GM12875 (cell line): ENCODE measurements around the gene NEU2.

Source experiments
- H3K4me3 ChIP-seq: one replicate; pipeline ENCODE4 v1.5.1; 2011; ENCODE audit warnings: low read depth, low read length, control low read depth
- TF ChIP-seq, protein P1 (sequence below): IDR thresholded peaks from 2 replicates; pipeline ENCODE4 v1.5.1; 2011; ENCODE audit warnings: low read depth, mild to moderate bottlenecking, control low read depth, inconsistent platforms, low read length, moderate library complexity, borderline replicate concordance; ENCODE audit not compliant: insufficient read depth

The NEU2 gene

DNA sequence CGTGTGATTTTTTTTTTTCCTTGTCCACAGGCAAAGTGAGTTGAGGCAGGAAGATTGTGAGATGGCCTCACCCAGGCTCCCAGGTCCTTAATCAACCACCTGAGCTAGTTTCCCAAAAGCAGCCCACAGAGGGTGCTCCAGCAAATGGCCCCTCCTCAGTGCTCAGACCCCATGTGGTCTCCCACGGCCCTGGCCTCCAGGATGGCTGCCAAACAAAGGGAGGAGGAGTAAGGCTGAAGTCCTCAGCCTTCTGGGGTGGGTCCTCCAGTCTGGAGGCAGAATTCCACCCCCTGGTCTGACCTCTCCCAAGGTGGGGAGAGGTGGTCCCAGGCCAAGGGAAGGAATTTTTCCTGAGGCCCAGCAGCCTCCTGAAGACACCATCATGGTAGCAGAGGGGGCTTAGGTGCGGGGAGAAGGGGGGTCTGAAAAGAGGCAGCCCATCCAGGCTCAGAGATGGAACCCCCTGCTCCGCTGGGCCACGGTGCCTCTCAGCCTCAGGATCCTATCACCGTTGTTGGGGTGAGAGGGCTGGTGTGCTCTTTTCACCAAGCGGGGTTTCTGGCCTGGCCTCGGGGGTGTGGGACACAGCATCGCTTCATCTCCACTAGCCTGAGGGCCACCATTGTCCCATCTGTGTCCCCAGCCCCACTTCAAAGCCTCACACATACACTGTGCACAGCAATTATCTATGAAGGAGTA lies 21.8 kb upstream of the NEU2 start:
- no peak overlapping the region for H3K4me3 ChIP-seq
- TF ChIP-seq, protein P1, sequence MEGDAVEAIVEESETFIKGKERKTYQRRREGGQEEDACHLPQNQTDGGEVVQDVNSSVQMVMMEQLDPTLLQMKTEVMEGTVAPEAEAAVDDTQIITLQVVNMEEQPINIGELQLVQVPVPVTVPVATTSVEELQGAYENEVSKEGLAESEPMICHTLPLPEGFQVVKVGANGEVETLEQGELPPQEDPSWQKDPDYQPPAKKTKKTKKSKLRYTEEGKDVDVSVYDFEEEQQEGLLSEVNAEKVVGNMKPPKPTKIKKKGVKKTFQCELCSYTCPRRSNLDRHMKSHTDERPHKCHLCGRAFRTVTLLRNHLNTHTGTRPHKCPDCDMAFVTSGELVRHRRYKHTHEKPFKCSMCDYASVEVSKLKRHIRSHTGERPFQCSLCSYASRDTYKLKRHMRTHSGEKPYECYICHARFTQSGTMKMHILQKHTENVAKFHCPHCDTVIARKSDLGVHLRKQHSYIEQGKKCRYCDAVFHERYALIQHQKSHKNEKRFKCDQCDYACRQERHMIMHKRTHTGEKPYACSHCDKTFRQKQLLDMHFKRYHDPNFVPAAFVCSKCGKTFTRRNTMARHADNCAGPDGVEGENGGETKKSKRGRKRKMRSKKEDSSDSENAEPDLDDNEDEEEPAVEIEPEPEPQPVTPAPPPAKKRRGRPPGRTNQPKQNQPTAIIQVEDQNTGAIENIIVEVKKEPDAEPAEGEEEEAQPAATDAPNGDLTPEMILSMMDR, result no peak

DNA sequence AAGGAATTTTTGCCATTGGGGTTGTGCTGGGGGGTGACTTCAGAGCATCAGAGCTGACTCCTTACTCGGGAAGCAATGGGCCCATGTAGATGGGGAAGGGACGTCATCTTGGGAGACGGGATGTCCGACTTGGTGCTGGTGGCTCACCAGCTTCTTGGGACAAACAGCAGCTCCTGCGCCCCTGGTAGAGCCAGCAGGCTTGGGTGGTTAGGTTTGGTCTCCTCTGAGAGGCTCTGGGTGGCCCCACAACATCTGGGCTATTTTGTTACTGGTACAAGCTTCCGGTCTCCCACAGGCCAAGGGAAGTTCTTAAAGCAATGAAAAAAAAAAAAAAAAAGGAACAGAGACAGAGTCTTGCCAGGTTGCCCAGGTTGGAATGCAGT lies 21.2 kb upstream of the NEU2 start:
- H3K4me3 ChIP-seq, result no peak overlapping the region
- TF ChIP-seq, protein P1, result no peak

DNA sequence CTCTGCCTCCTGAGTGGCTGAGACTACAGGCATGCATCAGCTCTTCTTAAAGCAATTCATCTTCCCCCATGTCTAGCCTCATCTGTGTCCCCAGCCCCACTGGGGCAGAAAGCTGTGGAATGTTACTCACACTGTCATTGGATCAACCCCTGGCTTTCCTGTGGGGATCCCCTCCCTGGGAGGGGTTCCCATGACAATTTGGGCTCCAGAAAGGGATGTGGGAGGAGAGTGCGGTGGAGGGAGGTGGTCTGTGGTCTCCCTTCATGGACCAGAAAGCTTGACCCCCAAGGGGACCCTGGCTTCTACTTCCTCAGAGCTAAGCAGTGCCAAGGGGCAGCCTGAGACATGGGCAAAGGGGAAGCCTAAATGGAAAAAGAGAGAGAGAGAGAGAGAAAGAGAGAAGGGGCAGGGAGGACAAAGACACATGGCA lies 20.8 kb upstream of the NEU2 start:
- H3K4me3 ChIP-seq, result no peak overlapping the region
- TF ChIP-seq, protein P1, result no peak

DNA sequence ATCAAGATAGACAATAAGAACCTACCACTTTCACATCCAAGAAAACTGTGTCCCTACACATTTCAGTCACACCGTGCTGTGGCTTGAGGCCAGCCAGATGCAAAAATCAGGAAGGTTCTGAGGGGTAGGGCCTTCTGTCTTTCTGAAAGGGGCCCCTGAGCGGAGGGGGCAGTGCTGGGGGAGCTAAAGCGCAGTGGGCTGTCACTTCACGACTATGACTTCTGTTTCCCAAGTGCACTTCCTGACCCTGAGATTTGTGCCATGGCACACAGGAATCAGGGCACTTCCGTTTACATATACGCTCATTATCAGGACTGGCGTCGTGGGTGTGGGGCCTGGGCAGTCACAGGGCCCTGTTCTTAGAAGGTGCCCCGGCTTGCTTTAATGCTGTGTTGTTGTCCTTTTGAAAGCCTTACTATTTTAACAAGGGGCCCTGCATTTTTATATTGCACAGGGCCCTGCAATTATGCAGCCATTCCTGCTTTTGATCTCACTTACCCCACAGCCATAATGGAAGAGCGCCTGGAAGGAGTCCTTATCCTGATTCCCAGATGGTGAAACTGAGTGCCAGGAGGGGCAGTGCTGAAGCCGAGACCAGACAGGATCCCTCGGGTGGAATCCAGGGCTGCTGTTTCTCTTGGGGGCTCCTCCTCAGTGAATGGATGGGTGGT lies 20.0 kb upstream of the NEU2 start:
- TF ChIP-seq, protein P1, result no peak
- H3K4me3 ChIP-seq, result no peak overlapping the region

DNA sequence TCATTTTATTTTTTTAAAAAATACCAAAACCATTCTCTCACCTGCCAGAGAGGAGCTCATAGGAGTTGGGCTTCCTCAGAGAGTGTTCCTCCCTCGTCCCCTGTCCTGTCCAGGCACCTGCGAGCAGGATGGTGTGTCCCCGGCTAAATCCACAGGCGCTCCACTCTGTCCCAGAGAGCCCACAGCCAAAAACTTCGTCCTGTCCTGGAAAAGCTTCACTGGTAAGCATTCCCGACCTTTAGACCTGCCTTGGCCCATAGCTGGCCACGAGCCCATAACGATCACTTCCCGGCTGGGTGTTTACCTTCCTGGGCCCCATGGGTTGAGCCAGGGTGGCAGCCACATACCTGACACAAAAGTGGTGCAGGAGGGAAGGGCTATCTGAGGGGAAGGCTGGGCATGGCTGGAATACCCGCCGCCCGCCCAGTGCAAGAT lies 19.4 kb upstream of the NEU2 start, which contains the start of gene NGEF:
NGEF (minus strand) TSS at position 230 of the 435 bp plus-strand sequence. CDS start 38,366 bp downstream, outside the sequence.
- no peak within 1 kb of the TSS for H3K4me3 ChIP-seq
- TF ChIP-seq, protein P1, result no peak

DNA sequence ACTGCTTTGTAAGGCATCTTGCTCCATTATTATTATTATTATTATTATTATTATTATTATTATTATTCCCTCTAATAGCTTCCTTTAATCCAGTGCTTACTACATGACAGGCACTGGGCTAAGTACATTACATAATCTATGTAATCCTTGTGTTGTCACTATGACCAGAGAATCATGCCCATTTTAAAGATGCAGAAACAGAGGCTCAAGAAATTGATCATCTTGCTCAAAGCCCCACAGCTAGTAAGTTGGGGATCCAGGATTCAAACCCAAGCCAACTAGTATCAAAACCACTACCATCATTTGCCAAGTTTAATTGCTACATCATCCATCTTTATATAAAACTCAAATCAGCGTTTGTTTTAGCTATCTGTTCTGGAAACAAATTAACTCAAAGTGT lies 18.8 kb upstream of the NEU2 start:
- TF ChIP-seq, protein P1, result no peak
- H3K4me3 ChIP-seq, result no peak overlapping the region
